Heart left ventricle (tissue), 13 donors: ENCODE results near the gene AFAP1L2.

Experiments
- POLR2A ChIP-seq, 2 donors: fragments of 450-650 bp; IDR thresholded peaks; one replicate each; pipeline ENCODE4 v1.6.1; 2017; ENCODE audit warnings: antibody characterized with exemption in 2 of 2, mild to moderate bottlenecking in 2 of 2, moderate library complexity in 2 of 2
- TF ChIP-seq, protein P1 (sequence below), 12 donors: fragments of 200-600 bp; sonication (generic) in 4 of 12; IDR thresholded peaks; one replicate each; pipeline versions ENCODE4 v1.5.0 to v1.8.0; 2018 to 2022; ENCODE audit warnings: antibody characterized with exemption in 12 of 12, mild to moderate bottlenecking in 5 of 12
- donor health status: ischemic (EF 13 %, LVEDD 7.1; RV severe dilation, severe dysfunction).
- donor health status: DM: no; HTN: yes; CAD: no.
- donor health status: DM: no; HTN: no; CAD: no.
- donor health status: ischemic (EF 25% LVEDD 6.9; RV normal size, moderate dysfunction).
- donor health status: ischemic (EF 25% LVEDD 5.7; RV mildly dilated, moderate dysfunction).
- donor health status: ischemic (EF 35%, LVEDD 5.7; RV mildly dilated, moderate dysfunction).
- donor health status: nonischemic (EF 11% LVEDD 7.7; RV severe dilation, severe dysfunction).
- donor health status: DM: yes; HTN: yes; CAD: no.
- donor health status: PGD.
- donor health status: ischemic (EF 29% LVEDD 5.4; RV normal size, mild dysfunction).
- donor health status: nonischemic (EF 23%, LVEDD 6.1; RV moderate dilation, normal function).

DNA sequence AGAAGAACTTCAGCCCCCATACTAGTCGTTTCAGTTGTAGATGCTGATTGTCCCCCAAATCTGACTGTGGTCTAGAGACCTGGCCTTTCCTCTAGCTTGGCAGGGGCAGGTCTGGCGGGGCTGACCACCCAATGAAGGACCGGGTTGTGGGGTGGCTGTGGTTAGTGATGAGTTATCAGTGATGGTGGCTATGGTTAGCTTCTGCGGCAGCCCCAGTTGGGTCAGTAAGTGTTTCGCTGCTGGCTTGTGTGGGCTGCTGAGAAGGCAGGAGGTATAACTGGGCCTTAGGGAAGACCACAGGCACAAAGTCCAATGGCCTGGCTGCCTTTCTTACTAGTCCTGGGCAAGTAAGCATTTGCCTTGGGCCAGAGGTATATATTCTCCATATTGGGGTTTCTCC, 143.9 kb downstream of the AFAP1L2 start:
- TF ChIP-seq, protein P1, sequence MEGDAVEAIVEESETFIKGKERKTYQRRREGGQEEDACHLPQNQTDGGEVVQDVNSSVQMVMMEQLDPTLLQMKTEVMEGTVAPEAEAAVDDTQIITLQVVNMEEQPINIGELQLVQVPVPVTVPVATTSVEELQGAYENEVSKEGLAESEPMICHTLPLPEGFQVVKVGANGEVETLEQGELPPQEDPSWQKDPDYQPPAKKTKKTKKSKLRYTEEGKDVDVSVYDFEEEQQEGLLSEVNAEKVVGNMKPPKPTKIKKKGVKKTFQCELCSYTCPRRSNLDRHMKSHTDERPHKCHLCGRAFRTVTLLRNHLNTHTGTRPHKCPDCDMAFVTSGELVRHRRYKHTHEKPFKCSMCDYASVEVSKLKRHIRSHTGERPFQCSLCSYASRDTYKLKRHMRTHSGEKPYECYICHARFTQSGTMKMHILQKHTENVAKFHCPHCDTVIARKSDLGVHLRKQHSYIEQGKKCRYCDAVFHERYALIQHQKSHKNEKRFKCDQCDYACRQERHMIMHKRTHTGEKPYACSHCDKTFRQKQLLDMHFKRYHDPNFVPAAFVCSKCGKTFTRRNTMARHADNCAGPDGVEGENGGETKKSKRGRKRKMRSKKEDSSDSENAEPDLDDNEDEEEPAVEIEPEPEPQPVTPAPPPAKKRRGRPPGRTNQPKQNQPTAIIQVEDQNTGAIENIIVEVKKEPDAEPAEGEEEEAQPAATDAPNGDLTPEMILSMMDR (IDR thresholded peaks at IDR 0.05): no peak
- no peak for TF ChIP-seq POLR2A (IDR thresholded peaks at IDR 0.05)
